ENCODE measurements around the gene NOL12.
"Not testable (repeated sequence)": the region's sequence is repeated elsewhere in the genome, so short reads cannot be mapped to it uniquely, and the experiment has no call there.

Gene NOL12

GRCh38 chr22:37715760-37716159 lies 29.6 kb downstream of the NOL12 start:
- H3K79me2 ChIP-seq (ENCODE audit: insufficient read depth, low read length), result no peaks in the 10 kb centered on the region
- no peaks in the 10 kb centered on the region; the same call in 1 of the 2 replicates for H3K36me3 ChIP-seq (ENCODE audit: insufficient read depth, low read length)
- no peaks in the 10 kb centered on the region for H3K9me3 ChIP-seq (ENCODE audit: low read length)
- no peak overlapping the region for H3K4me2 ChIP-seq (ENCODE audit: low read length)
- TF ChIP-seq CTCF (IDR thresholded peaks at IDR 0.05; ENCODE audit: low read length) (no peak), EZH2 (IDR thresholded peaks at IDR 0.05; ENCODE audit: borderline replicate concordance, low read length) (no peak)
- H3K9me2 ChIP-seq (ENCODE audit: low read depth, low read length), result no peaks in the 10 kb centered on the region
- no peak overlapping the region for H3K4me3 ChIP-seq (ENCODE audit: low read depth, low read length, poor library complexity, severe bottlenecking)
- no peaks in the 10 kb centered on the region for H3K27me3 ChIP-seq (ENCODE audit: insufficient read depth, low read length)
- H3K9ac ChIP-seq (ENCODE audit: low read length), result no peak overlapping the region
- no peak overlapping the region for H2AFZ ChIP-seq (ENCODE audit: low read length)
- peaks cover 7% of the 10 kb centered on the region for H3K4me1 ChIP-seq (ENCODE audit: insufficient read depth, low read length, severe bottlenecking)
- H4K20me1 ChIP-seq (ENCODE audit: insufficient read depth, low read length), result no peaks in the 10 kb centered on the region
- H3K27ac ChIP-seq (ENCODE audit: low read depth, low read length, poor library complexity, severe bottlenecking), result no peak overlapping the region
- H3F3A ChIP-seq (ENCODE audit: insufficient read depth, low read length), result no peaks in the 10 kb centered on the region

GRCh38 chr22:37716708-37717107 lies 30.6 kb downstream of the NOL12 start:
- Histone ChIP-seq H3K4me2 (ENCODE audit: low read length) (no peak overlapping the region), H3K27me3 (ENCODE audit: insufficient read depth, low read length) (0 out of 2 replicates have a peak, but pooled peaks cover 1% of the 10 kb centered on the region), H3K79me2 (ENCODE audit: insufficient read depth, low read length) (no peaks in the 10 kb centered on the region), H3K36me3 (ENCODE audit: insufficient read depth, low read length) (no peaks in the 10 kb centered on the region; the same call in 1 of the 2 replicates), H3K4me3 (ENCODE audit: low read depth, low read length, poor library complexity, severe bottlenecking) (no peak overlapping the region), H2AFZ (ENCODE audit: low read length) (no peak overlapping the region), H4K20me1 (ENCODE audit: insufficient read depth, low read length) (no peaks in the 10 kb centered on the region), H3K4me1 (ENCODE audit: insufficient read depth, low read length, severe bottlenecking) (peaks cover 7% of the 10 kb centered on the region), H3K9ac (ENCODE audit: low read length) (no peak overlapping the region), H3K9me2 (ENCODE audit: low read depth, low read length) (no peaks in the 10 kb centered on the region), H3K27ac (ENCODE audit: low read depth, low read length, poor library complexity, severe bottlenecking) (no peak overlapping the region), H3K9me3 (ENCODE audit: low read length) (no peaks in the 10 kb centered on the region), H3F3A (ENCODE audit: insufficient read depth, low read length) (no peaks in the 10 kb centered on the region)
- TF ChIP-seq CTCF (IDR thresholded peaks at IDR 0.05; ENCODE audit: low read length) (no peak), EZH2 (IDR thresholded peaks at IDR 0.05; ENCODE audit: borderline replicate concordance, low read length) (no peak)

GRCh38 chr22:37717235-37717634 lies 31.1 kb downstream of the NOL12 start:
- not testable (repeated sequence) for H3K4me3 ChIP-seq (ENCODE audit: low read depth, low read length, poor library complexity, severe bottlenecking); H3K4me1 ChIP-seq (ENCODE audit: insufficient read depth, low read length, severe bottlenecking); H4K20me1 ChIP-seq (ENCODE audit: insufficient read depth, low read length); H2AFZ ChIP-seq (ENCODE audit: low read length); H3K27me3 ChIP-seq (ENCODE audit: insufficient read depth, low read length); H3K9ac ChIP-seq (ENCODE audit: low read length); H3K36me3 ChIP-seq (ENCODE audit: insufficient read depth, low read length); H3K4me2 ChIP-seq (ENCODE audit: low read length); H3K9me2 ChIP-seq (ENCODE audit: low read depth, low read length); H3K27ac ChIP-seq (ENCODE audit: low read depth, low read length, poor library complexity, severe bottlenecking); H3K79me2 ChIP-seq (ENCODE audit: insufficient read depth, low read length); H3K9me3 ChIP-seq (ENCODE audit: low read length); H3F3A ChIP-seq (ENCODE audit: insufficient read depth, low read length)

GRCh38 chr22:37717746-37718305 lies 31.7 kb downstream of the NOL12 start:
- H3K9me2 ChIP-seq (ENCODE audit: low read depth, low read length); H3K9me3 ChIP-seq (ENCODE audit: low read length); H3K27ac ChIP-seq (ENCODE audit: low read depth, low read length, poor library complexity, severe bottlenecking); H4K20me1 ChIP-seq (ENCODE audit: insufficient read depth, low read length); H3K36me3 ChIP-seq (ENCODE audit: insufficient read depth, low read length); H3K27me3 ChIP-seq (ENCODE audit: insufficient read depth, low read length); H3K4me2 ChIP-seq (ENCODE audit: low read length); H3K4me3 ChIP-seq (ENCODE audit: low read depth, low read length, poor library complexity, severe bottlenecking); H3K79me2 ChIP-seq (ENCODE audit: insufficient read depth, low read length); H3K4me1 ChIP-seq (ENCODE audit: insufficient read depth, low read length, severe bottlenecking); H3K9ac ChIP-seq (ENCODE audit: low read length); H2AFZ ChIP-seq (ENCODE audit: low read length); H3F3A ChIP-seq (ENCODE audit: insufficient read depth, low read length): not testable (repeated sequence)
